GM12892 (cell line): Measurements from ENCODE around the gene IFNGR1.

ENCODE experiments used
- POLR2A ChIP-seq: IDR thresholded peaks from 2 replicates; pipeline ENCODE4 v1.6.1; 2011; ENCODE audit warnings: low read depth, low read length, control low read depth
- TAF1 ChIP-seq: IDR thresholded peaks from 2 replicates; pipeline ENCODE4 v1.6.1; 2011; ENCODE audit warnings: low read depth, mild to moderate bottlenecking, control low read depth, low read length, borderline replicate concordance

- TF ChIP-seq TAF1: no peak
- no peak for TF ChIP-seq POLR2A
Measured at GRCh38 chr6:137182654-137183073, 36.5 kb downstream of the IFNGR1 start.
